HepG2 (cell line): ENCODE results near the gene PCGF6. TPM values are rescaled to one million over a fixed set of nuclear protein-coding genes. Genes with fewer than 3 reads are reported as not detected.

Experiments used
- AFF4 ChIP-seq: sonication (generic); formaldehyde crosslinking; IDR thresholded peaks from 2 replicates; pipeline ENCODE4 v1.4.0; 2020; ENCODE audit warnings: missing genetic modification reagents
- BRCA1 ChIP-seq: sonication (generic); formaldehyde crosslinking; IDR thresholded peaks from 2 replicates; pipeline ENCODE4 v1.4.0; 2020; ENCODE audit warnings: missing genetic modification reagents
- DNMT3B ChIP-seq: conservative IDR thresholded peaks from 2 replicates; pipeline ENCODE4 v1.6.1; 2016; ENCODE audit warnings: missing biosample characterization, control low read depth
- EHMT2 ChIP-seq: fragments of 200-600 bp; sonication (generic); IDR thresholded peaks from 2 replicates; pipeline ENCODE4 v1.7.0; 2017; ENCODE audit warnings: antibody characterized with exemption, low read depth, low read length, borderline replicate concordance
- LCORL ChIP-seq, 2 experiments: fragments of 450-650 bp in 1 of 2; sonication (generic) in 1 of 2; formaldehyde crosslinking in 1 of 2; IDR thresholded peaks; 2 replicates each; pipeline versions ENCODE4 v1.5.0 to v1.6.1; 2017 to 2020; ENCODE audit warnings: antibody characterized with exemption in 1 of 2, missing genetic modification reagents in 1 of 2
- MED13 ChIP-seq: sonication (generic); formaldehyde crosslinking; IDR thresholded peaks from 2 replicates; pipeline ENCODE4 v1.5.0; 2020; ENCODE audit warnings: missing genetic modification reagents
- MYNN ChIP-seq: sonication (generic); formaldehyde crosslinking; IDR thresholded peaks from 2 replicates; pipeline ENCODE4 v1.4.0; 2020; ENCODE audit warnings: mild to moderate bottlenecking, low read depth, missing genetic modification reagents
- RBAK ChIP-seq: sonication (generic); formaldehyde crosslinking; IDR thresholded peaks from 2 replicates; pipeline ENCODE4 v1.5.1; 2020; ENCODE audit warnings: mild to moderate bottlenecking, missing genetic modification reagents
- RBFOX2 ChIP-seq: fragments of 200-400 bp; formaldehyde crosslinking; IDR thresholded peaks from 2 replicates; pipeline ENCODE4 v1.6.1; 2017; ENCODE audit warnings: low read depth, mild to moderate bottlenecking, low read length
- SIN3A ChIP-seq: IDR thresholded peaks from 2 replicates; pipeline ENCODE4 v1.6.1; 2011; ENCODE audit warnings: low read depth, mild to moderate bottlenecking, control low read depth, low read length, borderline replicate concordance
- SP1 ChIP-seq, 2 experiments: fragments of 450-650 bp in 1 of 2; sonication (generic) in 1 of 2; formaldehyde crosslinking in 1 of 2; IDR thresholded peaks; 2 replicates each; pipeline versions ENCODE4 v1.4.0 to v1.6.1; 2016 to 2020; ENCODE audit warnings: missing genetic modification reagents in 1 of 2
- TCF12 ChIP-seq, 2 experiments: fragments of 450-650 bp in 1 of 2; sonication (generic) in 1 of 2; formaldehyde crosslinking in 1 of 2; IDR thresholded peaks; 2 replicates each; pipeline versions ENCODE4 v1.6.1 to v1.8.0; 2017 to 2022; ENCODE audit warnings: antibody characterized with exemption in 1 of 2, mild to moderate bottlenecking in 1 of 2, missing genetic modification reagents in 1 of 2, moderate library complexity in 1 of 2
- ZC3H13 ChIP-seq: sonication (generic); formaldehyde crosslinking; IDR thresholded peaks from 2 replicates; pipeline ENCODE4 v1.8.1; 2023; ENCODE audit warnings: mild to moderate bottlenecking, missing genetic modification reagents, moderate library complexity
- ZNF549 ChIP-seq: sonication (generic); formaldehyde crosslinking; IDR thresholded peaks from 2 replicates; pipeline ENCODE4 v1.5.0; 2020; ENCODE audit warnings: missing genetic modification reagents
- ZNF557 ChIP-seq: sonication (generic); formaldehyde crosslinking; IDR thresholded peaks from 2 replicates; pipeline ENCODE4 v1.4.0; 2020; ENCODE audit warnings: missing genetic modification reagents
- ZNF570 ChIP-seq: sonication (generic); formaldehyde crosslinking; IDR thresholded peaks from 2 replicates; pipeline ENCODE4 v1.4.0; 2020; ENCODE audit warnings: mild to moderate bottlenecking, missing genetic modification reagents, borderline replicate concordance
- ZNF737 ChIP-seq: sonication (generic); formaldehyde crosslinking; IDR thresholded peaks from 2 replicates; pipeline ENCODE4 v1.5.0; 2020; ENCODE audit warnings: missing genetic modification reagents, mild to moderate bottlenecking, borderline replicate concordance
- ZNF850 ChIP-seq: sonication (generic); formaldehyde crosslinking; conservative IDR thresholded peaks from 2 replicates; pipeline ENCODE4 v1.9.0; 2021; ENCODE audit warnings: mild to moderate bottlenecking, missing genetic modification reagents
- polyA plus RNA-seq, 8 experiments: library from polyadenylated mRNA; depleted of rRNA in 3 of 8; stranded (reverse) in 7 of 8; unstranded in 1 of 8; fragments of >200 nt; fragmentation: Illumina TruSeq in 4 of 8; extraction: Trizol in 4 of 8; gene quantifications; 2 replicates each; pipeline versions ENCODE4 v1.2.1 to v1.2.3, GENCODE V29; 2011 to 2016; ENCODE audit warnings: low read depth in 4 of 8, missing spikeins in 1 of 8, mixed read lengths in 1 of 8; ENCODE audit not compliant: insufficient read depth in 1 of 8
- total RNA-seq, 5 experiments: library from RNA; depleted of rRNA; stranded (reverse); fragments of >200 nt; fragmentation: Illumina TruSeq; extraction: Trizol; gene quantifications; 2 replicates each; pipeline ENCODE4 v1.2.3, GENCODE V29; 2016; ENCODE audit warnings: low read depth in 1 of 5
- TF ChIP-seq, protein P1 (sequence below), 2 experiments: sonication (generic) in 1 of 2; formaldehyde crosslinking in 1 of 2; IDR thresholded peaks; 2 replicates each; pipeline versions ENCODE4 v1.4.0 to v1.6.1; 2016 to 2020; ENCODE audit warnings: borderline replicate concordance in 1 of 2, low read depth in 1 of 2, mild to moderate bottlenecking in 1 of 2, missing genetic modification reagents in 1 of 2
- TF ChIP-seq, protein P2 (sequence below): sonication (generic); formaldehyde crosslinking; IDR thresholded peaks from 2 replicates; pipeline ENCODE4 v1.8.1; 2023; ENCODE audit warnings: mild to moderate bottlenecking, moderate library complexity, missing genetic modification reagents

Gene PCGF6
- total and polyA plus RNA-seq, 2 of the 13 experiments (the other 11 are each of a cell fraction or from before 2014, with no cell fraction given): 5.2 to 19.4 TPM

- TF ChIP-seq, protein P1, sequence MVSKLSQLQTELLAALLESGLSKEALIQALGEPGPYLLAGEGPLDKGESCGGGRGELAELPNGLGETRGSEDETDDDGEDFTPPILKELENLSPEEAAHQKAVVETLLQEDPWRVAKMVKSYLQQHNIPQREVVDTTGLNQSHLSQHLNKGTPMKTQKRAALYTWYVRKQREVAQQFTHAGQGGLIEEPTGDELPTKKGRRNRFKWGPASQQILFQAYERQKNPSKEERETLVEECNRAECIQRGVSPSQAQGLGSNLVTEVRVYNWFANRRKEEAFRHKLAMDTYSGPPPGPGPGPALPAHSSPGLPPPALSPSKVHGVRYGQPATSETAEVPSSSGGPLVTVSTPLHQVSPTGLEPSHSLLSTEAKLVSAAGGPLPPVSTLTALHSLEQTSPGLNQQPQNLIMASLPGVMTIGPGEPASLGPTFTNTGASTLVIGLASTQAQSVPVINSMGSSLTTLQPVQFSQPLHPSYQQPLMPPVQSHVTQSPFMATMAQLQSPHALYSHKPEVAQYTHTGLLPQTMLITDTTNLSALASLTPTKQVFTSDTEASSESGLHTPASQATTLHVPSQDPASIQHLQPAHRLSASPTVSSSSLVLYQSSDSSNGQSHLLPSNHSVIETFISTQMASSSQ (IDR thresholded peaks at IDR 0.05; ENCODE audit: low read depth): no peak
- TF ChIP-seq, protein P1 (CRISPR knock-in tag; IDR thresholded peaks at IDR 0.05; ENCODE audit: borderline replicate concordance): no peak
- no peak for TF ChIP-seq RBFOX2
- TF ChIP-seq ZNF737 (CRISPR knock-in tag): no peak
- TF ChIP-seq ZNF850 (CRISPR knock-in tag): no peak
- TF ChIP-seq MED13 (CRISPR knock-in tag): peak; percentile 58; the same call in 1 of the 2 replicates
- no peak for TF ChIP-seq RBAK (CRISPR knock-in tag)
- TF ChIP-seq AFF4 (CRISPR knock-in tag): no peak
- no peak for TF ChIP-seq ZNF570 (CRISPR knock-in tag)
- TF ChIP-seq EHMT2: 0 out of 2 replicates have a peak, but pooled peaks have one; percentile 54
- peak; percentile 55; the same call in 1 of the 2 replicates for TF ChIP-seq SIN3A
- TF ChIP-seq, protein P2, sequence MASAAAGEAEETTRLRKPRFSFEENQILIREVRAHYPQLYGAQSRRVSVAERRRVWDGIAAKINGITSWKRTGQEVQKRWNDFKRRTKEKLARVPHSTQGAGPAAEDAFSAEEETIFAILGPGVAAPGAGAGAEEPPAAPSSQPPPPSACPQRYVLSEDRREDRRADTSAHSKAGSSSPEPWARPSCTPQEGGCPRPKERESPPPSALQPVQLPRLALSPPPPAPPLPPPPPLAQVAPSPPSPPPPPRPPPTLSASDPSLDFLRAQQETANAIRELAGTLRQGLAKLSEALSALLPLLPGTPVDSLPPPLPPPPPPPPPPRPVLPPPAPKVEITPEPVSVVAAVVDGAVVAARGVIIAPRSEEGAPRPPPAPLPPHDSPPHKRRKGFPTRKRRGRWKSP (CRISPR knock-in tag): no peak
- no peak for TF ChIP-seq LCORL (IDR thresholded peaks at IDR 0.05)
- no peak for TF ChIP-seq LCORL (CRISPR knock-in tag; IDR thresholded peaks at IDR 0.05)
- TF ChIP-seq ZC3H13: no peak
- TF ChIP-seq MYNN (CRISPR knock-in tag): no peak
- no peak for TF ChIP-seq SP1 (IDR thresholded peaks at IDR 0.05)
- no peak for TF ChIP-seq SP1 (CRISPR knock-in tag; IDR thresholded peaks at IDR 0.05)
- no peak for TF ChIP-seq ZNF549 (CRISPR knock-in tag)
- no peak for TF ChIP-seq TCF12 (IDR thresholded peaks at IDR 0.05)
- no peak for TF ChIP-seq TCF12 (CRISPR knock-in tag; IDR thresholded peaks at IDR 0.05)
- TF ChIP-seq ZNF557 (CRISPR knock-in tag): peak; percentile 67; the same call in 1 of the 2 replicates
- TF ChIP-seq DNMT3B (CRISPR knock-in tag): peak; percentile 82; the same call in 1 of the 2 replicates
- TF ChIP-seq BRCA1 (CRISPR knock-in tag): peak; percentile 88; the same call in 1 of the 2 replicates
Measured at GRCh38 chr10:103265717-103266329, 85.1 kb downstream of the PCGF6 start (continued).
